ENCODE measurements around the gene ALG12. TPM values are rescaled to one million over a fixed set of nuclear protein-coding genes. Genes with fewer than 3 reads are reported as not detected.
A peak's percentile ranks its signal among the peaks of the same experiment; 100 is the strongest.

The ALG12 gene
- total RNA-seq, 2 experiments from 2014 or later, result 21.4 to 28.5 TPM

DNA sequence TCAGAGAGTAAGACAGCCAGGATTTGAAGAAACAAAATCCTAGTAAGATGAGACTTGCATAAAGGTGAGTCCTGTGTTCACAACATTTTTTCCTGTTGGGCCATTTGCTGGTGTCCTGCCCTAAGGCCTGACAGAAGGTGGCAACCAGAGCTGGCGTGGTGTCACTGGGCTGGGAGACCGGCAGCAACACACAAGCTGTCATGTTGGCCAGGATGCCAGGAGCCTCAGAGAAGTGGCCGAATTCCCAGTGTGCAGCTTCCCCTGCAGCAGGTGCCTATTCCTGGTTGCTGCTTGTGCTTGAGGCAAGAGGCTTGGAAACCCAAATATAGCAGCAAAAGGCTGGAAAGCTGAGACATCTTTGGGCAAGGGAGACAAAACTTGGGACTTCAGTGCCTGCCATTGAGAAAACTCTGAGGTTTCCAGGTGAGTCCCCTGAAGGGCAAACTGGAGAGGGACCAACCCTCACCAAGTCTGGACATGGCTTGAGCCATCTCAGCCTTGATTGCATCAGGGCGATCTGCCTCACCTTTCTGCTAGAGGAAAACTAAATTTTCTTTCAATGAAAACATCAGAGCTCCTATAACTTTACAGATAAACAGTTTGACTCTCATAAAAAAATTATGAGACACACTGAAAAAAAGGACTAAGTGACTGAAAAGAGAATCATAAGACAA lies 25.9 kb downstream of the ALG12 start:
- no peak for DNase-seq
- no peak overlapping the region for H3K27ac Mint-ChIP-seq
- ChIA-PET CTCF (interaction anchor here (0.8 kb wide), 1 partner anchor 21 kb away, joined by 3 read pairs; no protein-coding TSS in a partner anchor), POLR2A (no interaction called here)
- peaks cover 4% of the 10 kb centered on the region for H3K9me3 Mint-ChIP-seq
- peaks cover 1% of the 10 kb centered on the region for H3K4me1 Mint-ChIP-seq
- peaks cover 64% of the 10 kb centered on the region for H3K36me3 Mint-ChIP-seq (ENCODE audit: low read depth)
- no peak overlapping the region for H3K4me3 Mint-ChIP-seq
- no peaks in the 10 kb centered on the region for H3K27me3 Mint-ChIP-seq

DNA sequence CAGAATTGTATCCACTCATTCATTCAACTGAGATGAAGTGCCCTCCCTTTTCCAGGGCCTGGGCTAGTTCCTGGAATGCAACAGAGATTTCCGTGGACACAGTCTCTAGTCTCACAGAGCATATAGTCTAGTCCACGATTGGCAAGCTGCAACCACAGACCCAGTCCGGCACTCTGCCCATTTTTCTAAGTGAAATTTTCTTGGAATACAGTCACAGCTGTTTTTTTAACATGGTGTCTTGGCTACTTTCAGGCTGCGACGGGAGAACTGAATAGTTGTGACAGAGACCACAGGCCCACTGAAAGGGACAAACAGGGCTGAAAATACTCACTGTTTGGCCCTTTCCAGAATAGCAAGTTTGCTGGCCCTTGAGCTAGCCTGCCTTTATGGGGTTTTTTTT lies 29.2 kb downstream of the ALG12 start:
- Mint-ChIP-seq H3K27ac (no peak overlapping the region), H3K4me1 (peaks cover 4% of the 10 kb centered on the region), H3K4me3 (no peak overlapping the region), H3K36me3 (ENCODE audit: low read depth) (peaks cover 75% of the 10 kb centered on the region), H3K9me3 (peaks cover 4% of the 10 kb centered on the region), H3K27me3 (no peaks in the 10 kb centered on the region)
- no peak for DNase-seq
- ChIA-PET CTCF (interaction anchor here (1.2 kb wide), 1 partner anchor 93 kb away, joined by 3 read pairs; no protein-coding TSS in a partner anchor), POLR2A (no interaction called here)

DNA sequence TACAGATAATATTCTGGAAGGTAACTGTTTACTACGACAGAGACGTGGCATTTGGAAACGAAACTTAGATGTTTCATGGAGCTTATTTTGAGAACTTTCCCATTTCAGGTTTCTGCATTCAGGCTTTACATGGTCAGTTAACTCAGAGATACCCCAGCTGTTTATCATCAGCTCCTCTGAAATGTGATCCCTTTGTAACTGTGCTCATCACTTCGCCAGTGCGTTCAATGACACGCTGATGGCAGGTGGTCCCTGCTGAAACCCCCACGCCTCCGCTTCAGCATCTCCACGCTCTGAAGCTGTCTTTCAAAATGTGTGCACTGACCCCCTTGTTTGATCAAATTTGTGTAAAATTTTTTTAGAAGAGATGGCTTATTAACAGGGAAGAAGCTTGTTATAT lies 30.5 kb downstream of the ALG12 start:
- ChIA-PET CTCF (no interaction called here), POLR2A (no interaction called here)

DNA sequence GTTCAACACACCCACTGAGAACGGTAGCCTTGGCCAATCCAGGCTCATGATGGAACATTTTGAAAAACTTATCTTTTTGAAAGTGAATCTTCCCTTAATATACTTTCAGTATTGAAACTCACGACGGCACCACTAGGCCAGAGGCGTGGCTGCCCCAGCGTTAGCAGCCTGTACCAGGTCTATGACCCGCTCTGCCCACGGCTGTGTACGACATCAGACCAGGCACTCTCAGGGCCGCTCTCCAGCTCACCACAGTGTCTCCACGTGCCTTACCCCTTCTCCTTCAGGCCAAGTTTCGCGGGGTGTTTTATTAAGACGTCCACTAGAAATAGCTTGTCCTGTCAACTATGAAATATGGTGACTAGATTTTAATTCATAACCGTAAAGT lies 31.2 kb downstream of the ALG12 start:
- ChIA-PET CTCF (no interaction called here), POLR2A (no interaction called here)
- H3K4me3 Mint-ChIP-seq, result no peak overlapping the region
- DNase-seq, result no peak
- H3K27ac Mint-ChIP-seq, result no peak overlapping the region
- peaks cover 13% of the 10 kb centered on the region for H3K4me1 Mint-ChIP-seq
- peaks cover 67% of the 10 kb centered on the region for H3K36me3 Mint-ChIP-seq (ENCODE audit: low read depth)
- H3K9me3 Mint-ChIP-seq, result peaks cover 4% of the 10 kb centered on the region
- H3K27me3 Mint-ChIP-seq, result no peaks in the 10 kb centered on the region

More for the DNA sequence above, 30.5 kb downstream of the ALG12 start:
- DNase-seq, result no peak
- Mint-ChIP-seq H3K36me3 (ENCODE audit: low read depth) (peaks cover 69% of the 10 kb centered on the region), H3K9me3 (peaks cover 4% of the 10 kb centered on the region), H3K27me3 (no peaks in the 10 kb centered on the region), H3K27ac (no peak overlapping the region), H3K4me3 (no peak overlapping the region), H3K4me1 (peaks cover 9% of the 10 kb centered on the region)

- no peaks in the 10 kb centered on the region for H3K27me3 Mint-ChIP-seq
- H3K27ac Mint-ChIP-seq, result no peak overlapping the region
- no peak for DNase-seq
- H3K36me3 Mint-ChIP-seq (ENCODE audit: low read depth), result peaks cover 65% of the 10 kb centered on the region
- POLR2A ChIA-PET, result no interaction called here
- H3K4me1 Mint-ChIP-seq, result peaks cover 18% of the 10 kb centered on the region
- H3K9me3 Mint-ChIP-seq, result peaks cover 4% of the 10 kb centered on the region
- CTCF ChIA-PET, result no interaction called here
- H3K4me3 Mint-ChIP-seq, result no peak overlapping the region
Measured at GRCh38 chr22:49886346-49887063, 31.7 kb downstream of the ALG12 start.

- ChIA-PET CTCF (interaction anchor here (0.5 kb wide), 1 partner anchor 479 kb away, joined by 3 read pairs; no protein-coding TSS in a partner anchor), POLR2A (no interaction called here)
- Mint-ChIP-seq H3K27me3 (no peaks in the 10 kb centered on the region), H3K9me3 (no peaks in the 10 kb centered on the region), H3K36me3 (ENCODE audit: low read depth) (peaks cover 59% of the 10 kb centered on the region), H3K27ac (no peak overlapping the region), H3K4me1 (peaks cover 23% of the 10 kb centered on the region), H3K4me3 (no peak overlapping the region)
- no peak for DNase-seq
Measured at GRCh38 chr22:49885881-49886280, 32.4 kb downstream of the ALG12 start.

DNA sequence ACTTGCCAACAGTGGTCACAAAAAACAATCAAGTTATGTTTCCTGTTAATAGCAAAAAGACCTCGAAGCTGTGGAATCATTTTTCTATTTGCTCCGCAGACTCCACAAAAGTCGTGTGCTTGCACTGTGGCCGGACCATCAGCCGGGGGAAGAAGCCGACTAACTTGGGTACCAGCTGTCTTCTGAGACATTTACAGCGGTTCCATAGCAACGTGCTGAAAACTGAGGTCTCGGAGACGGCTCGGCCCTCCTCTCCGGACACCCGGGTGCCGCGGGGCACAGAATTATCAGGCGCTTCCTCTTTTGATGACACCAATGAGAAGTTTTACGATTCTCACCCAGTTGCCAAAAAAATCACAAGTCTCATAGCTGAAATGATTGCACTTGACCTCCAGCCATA lies 33.0 kb downstream of the ALG12 start:
- no peaks in the 10 kb centered on the region for H3K9me3 Mint-ChIP-seq
- CTCF ChIA-PET, result interaction anchor here (0.5 kb wide), 1 partner anchor 480 kb away, joined by 3 read pairs; no protein-coding TSS in a partner anchor
- POLR2A ChIA-PET, result no interaction called here
- no peak overlapping the region for H3K27ac Mint-ChIP-seq
- H3K36me3 Mint-ChIP-seq (ENCODE audit: low read depth), result peaks cover 55% of the 10 kb centered on the region
- H3K27me3 Mint-ChIP-seq, result no peaks in the 10 kb centered on the region
- no peak overlapping the region for H3K4me3 Mint-ChIP-seq
- peaks cover 28% of the 10 kb centered on the region for H3K4me1 Mint-ChIP-seq
- DNase-seq, result no peak

GRCh38 chr22:49884503-49885260 lies 33.6 kb downstream of the ALG12 start:
- peaks cover 50% of the 10 kb centered on the region for H3K36me3 Mint-ChIP-seq (ENCODE audit: low read depth)

GRCh38 chr22:49884075-49884474 lies 34.2 kb downstream of the ALG12 start:
- H3K27ac Mint-ChIP-seq, result no peak overlapping the region
- H3K4me1 Mint-ChIP-seq, result peaks cover 36% of the 10 kb centered on the region
- peaks cover 44% of the 10 kb centered on the region for H3K36me3 Mint-ChIP-seq (ENCODE audit: low read depth)

More at GRCh38 chr22:49884503-49885260, 33.6 kb downstream of the ALG12 start:
- Mint-ChIP-seq H3K9me3 (no peaks in the 10 kb centered on the region), H3K4me1 (peaks cover 33% of the 10 kb centered on the region), H3K4me3 (no peak overlapping the region), H3K27me3 (no peaks in the 10 kb centered on the region), H3K27ac (peak overlapping the region; percentile 9)
- no peak for DNase-seq
- ChIA-PET POLR2A (no interaction called here), CTCF (no interaction called here)

GRCh38 chr22:49883294-49883640 lies 35.0 kb downstream of the ALG12 start:
- H3K36me3 Mint-ChIP-seq (ENCODE audit: low read depth), result peaks cover 40% of the 10 kb centered on the region
- H3K27ac Mint-ChIP-seq, result no peak overlapping the region
- no peaks in the 10 kb centered on the region for H3K27me3 Mint-ChIP-seq

More at GRCh38 chr22:49884075-49884474, 34.2 kb downstream of the ALG12 start:
- no peaks in the 10 kb centered on the region for H3K9me3 Mint-ChIP-seq
- ChIA-PET CTCF (no interaction called here), POLR2A (no interaction called here)
- H3K27me3 Mint-ChIP-seq, result no peaks in the 10 kb centered on the region
- DNase-seq, result no peak
- no peak overlapping the region for H3K4me3 Mint-ChIP-seq

GRCh38 chr22:49882519-49883293 lies 35.5 kb downstream of the ALG12 start:
- Mint-ChIP-seq H3K4me3 (no peak overlapping the region), H3K36me3 (ENCODE audit: low read depth) (peaks cover 38% of the 10 kb centered on the region), H3K27me3 (no peaks in the 10 kb centered on the region), H3K4me1 (peaks cover 43% of the 10 kb centered on the region), H3K27ac (no peak overlapping the region), H3K9me3 (no peaks in the 10 kb centered on the region)
- POLR2A ChIA-PET, result no interaction called here
- CTCF ChIA-PET, result interaction anchor here (0.6 to 1.2 kb wide), 3 partner anchors 10 to 37 kb away, joined by 3 to 4 read pairs (median 3); no protein-coding TSS in a partner anchor
- DNase-seq, result no peak

More at GRCh38 chr22:49883294-49883640, 35.0 kb downstream of the ALG12 start:
- ChIA-PET CTCF (no interaction called here), POLR2A (no interaction called here)
- Mint-ChIP-seq H3K4me1 (peaks cover 41% of the 10 kb centered on the region), H3K4me3 (no peak overlapping the region), H3K9me3 (no peaks in the 10 kb centered on the region)
- no peak for DNase-seq

DNA sequence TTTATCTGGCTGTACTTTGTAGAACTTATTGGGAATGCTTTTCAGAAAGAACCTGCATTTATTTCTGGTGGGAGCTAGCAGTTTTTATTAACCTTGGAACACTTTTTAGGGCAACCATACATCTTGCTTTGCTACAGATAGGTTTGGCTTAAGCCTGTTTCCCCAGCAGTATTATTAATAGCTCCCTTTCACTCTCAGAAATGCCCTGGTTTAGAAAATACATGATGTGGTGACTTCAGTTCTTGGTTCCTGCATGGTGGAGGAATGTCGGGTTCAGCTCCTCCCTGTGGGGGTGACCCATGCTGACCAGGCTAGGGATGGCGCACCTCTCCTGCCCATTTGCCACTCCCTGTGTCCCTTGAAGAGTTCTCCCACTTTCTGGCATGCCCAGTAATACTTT lies 36.4 kb downstream of the ALG12 start:
- DNase-seq, result no peak

More for the DNA sequence above, 36.4 kb downstream of the ALG12 start:
- H3K4me3 Mint-ChIP-seq, result no peak overlapping the region
- no peak overlapping the region for H3K27ac Mint-ChIP-seq
- peaks cover 34% of the 10 kb centered on the region for H3K36me3 Mint-ChIP-seq (ENCODE audit: low read depth)
- ChIA-PET POLR2A (no interaction called here), CTCF (interaction anchor here (0.9 to 1.4 kb wide), 5 partner anchors 9 to 148 kb away, joined by 3 to 4 read pairs (median 3); no protein-coding TSS in a partner anchor)
- no peaks in the 10 kb centered on the region for H3K27me3 Mint-ChIP-seq
- H3K9me3 Mint-ChIP-seq, result no peaks in the 10 kb centered on the region
- peaks cover 44% of the 10 kb centered on the region for H3K4me1 Mint-ChIP-seq
